Adrenal gland (tissue), 5 donors: ENCODE measurements around the gene TAS2R14.

Source experiments
- POLR2A ChIP-seq, 2 donors: fragments of 450-650 bp; IDR thresholded peaks; one replicate each; pipeline ENCODE4 v1.6.1; 2017; ENCODE audit warnings: antibody characterized with exemption in 2 of 2, mild to moderate bottlenecking in 2 of 2, moderate library complexity in 1 of 2
- TF ChIP-seq, protein P1 (sequence below), 6 experiments: fragments of 450-650 bp in 4 of 6; fragments of 200-600 bp in 2 of 6; sonication (generic) in 1 of 6; IDR thresholded peaks; 1 replicate in 5 of 6; 2 replicates in 1 of 6; pipeline versions ENCODE4 v1.5.1 to v1.8.0; 2016 to 2021; ENCODE audit warnings: antibody characterized with exemption in 6 of 6, mild to moderate bottlenecking in 2 of 6, moderate library complexity in 1 of 6
- donor health status: DM: no; HTN: no; CAD: no.

DNA sequence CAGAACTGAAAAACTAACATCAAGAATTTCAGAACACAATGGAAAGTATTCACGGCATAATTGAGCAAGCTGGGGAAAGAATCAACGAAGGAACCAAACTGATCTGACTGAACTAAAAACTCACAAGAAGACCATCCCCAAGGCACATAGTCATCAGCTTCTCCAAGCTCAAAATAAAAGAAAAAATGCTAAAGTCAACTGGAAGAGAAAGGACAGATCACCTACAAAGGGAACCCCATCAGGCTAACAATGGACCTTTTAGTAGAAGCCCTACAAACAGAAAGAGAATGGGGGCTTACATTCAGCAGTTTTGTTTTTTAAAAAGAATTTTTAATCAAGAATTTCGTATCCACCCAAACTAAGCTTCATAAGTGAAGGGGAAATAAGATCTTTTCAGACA lies 35.9 kb upstream of the TAS2R14 start:
- TF ChIP-seq, protein P1, sequence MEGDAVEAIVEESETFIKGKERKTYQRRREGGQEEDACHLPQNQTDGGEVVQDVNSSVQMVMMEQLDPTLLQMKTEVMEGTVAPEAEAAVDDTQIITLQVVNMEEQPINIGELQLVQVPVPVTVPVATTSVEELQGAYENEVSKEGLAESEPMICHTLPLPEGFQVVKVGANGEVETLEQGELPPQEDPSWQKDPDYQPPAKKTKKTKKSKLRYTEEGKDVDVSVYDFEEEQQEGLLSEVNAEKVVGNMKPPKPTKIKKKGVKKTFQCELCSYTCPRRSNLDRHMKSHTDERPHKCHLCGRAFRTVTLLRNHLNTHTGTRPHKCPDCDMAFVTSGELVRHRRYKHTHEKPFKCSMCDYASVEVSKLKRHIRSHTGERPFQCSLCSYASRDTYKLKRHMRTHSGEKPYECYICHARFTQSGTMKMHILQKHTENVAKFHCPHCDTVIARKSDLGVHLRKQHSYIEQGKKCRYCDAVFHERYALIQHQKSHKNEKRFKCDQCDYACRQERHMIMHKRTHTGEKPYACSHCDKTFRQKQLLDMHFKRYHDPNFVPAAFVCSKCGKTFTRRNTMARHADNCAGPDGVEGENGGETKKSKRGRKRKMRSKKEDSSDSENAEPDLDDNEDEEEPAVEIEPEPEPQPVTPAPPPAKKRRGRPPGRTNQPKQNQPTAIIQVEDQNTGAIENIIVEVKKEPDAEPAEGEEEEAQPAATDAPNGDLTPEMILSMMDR (IDR thresholded peaks at IDR 0.05): no peak
- TF ChIP-seq POLR2A (IDR thresholded peaks at IDR 0.05): no peak
